ENCODE results near the gene PHAX.
A peak's percentile ranks its signal among the peaks of the same experiment; 100 is the strongest.

Gene PHAX

DNA sequence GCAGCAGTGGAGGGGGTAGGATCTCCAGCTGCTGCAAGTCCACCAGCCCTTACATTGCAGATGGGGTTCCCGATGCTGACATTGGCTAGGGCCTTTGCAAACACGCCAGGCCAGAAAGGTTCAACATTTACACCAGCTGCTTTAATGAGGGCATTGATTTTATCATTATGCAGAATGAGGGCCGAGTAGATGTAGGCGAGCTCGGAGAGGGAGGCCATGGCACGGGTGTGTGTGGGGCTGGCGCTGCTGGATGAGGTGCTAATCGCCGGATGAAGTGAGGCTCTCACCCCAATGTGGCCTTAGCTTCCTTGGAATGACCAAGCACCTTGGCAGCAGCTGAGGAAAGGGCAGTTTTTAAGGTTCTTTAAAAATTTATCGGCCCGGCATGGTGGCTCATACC, 27.4 kb downstream of the PHAX start:
- peak; percentile 37 for DNase-seq
- Histone ChIP-seq H4K8ac (ENCODE audit: low read depth, low read length) (no peak overlapping the region), H3K4me3 (ENCODE audit: low read length) (no peak overlapping the region), H3K27ac (ENCODE audit: low read depth, low read length) (no peak overlapping the region), H3K79me2 (ENCODE audit: control insufficient read depth, insufficient read depth, low read length) (no peaks in the 10 kb centered on the region), H2BK120ac (ENCODE audit: low read depth, low read length) (no peak overlapping the region), H3K9ac (ENCODE audit: low read length) (no peak overlapping the region), H3K36me3 (ENCODE audit: control insufficient read depth, insufficient read depth, low read length) (peaks cover 1% of the 10 kb centered on the region), H3K4me1 (ENCODE audit: control insufficient read depth, low read depth, low read length) (no peaks in the 10 kb centered on the region), H3K23ac (ENCODE audit: low read length) (no peak overlapping the region), H2AK5ac (ENCODE audit: low read length) (no peak overlapping the region), H3K56ac (ENCODE audit: low read length) (no peak overlapping the region), H3K4me2 (ENCODE audit: low read length) (no peak overlapping the region), H2BK5ac (ENCODE audit: low read length) (no peak overlapping the region), H3K18ac (ENCODE audit: low read length) (no peak overlapping the region), H3K27me3 (ENCODE audit: insufficient read depth, low read length, poor library complexity) (no peaks in the 10 kb centered on the region), H3K4ac (ENCODE audit: low read depth, low read length) (no peak overlapping the region), H4K5ac (ENCODE audit: low read length) (no peak overlapping the region), H3K79me1 (ENCODE audit: low read length) (no peaks in the 10 kb centered on the region), H2BK15ac (replicated peaks; ENCODE audit: low read depth) (no peak overlapping the region)
- WGBS (ENCODE audit: extremely low coverage, insufficient coverage, low lambda C conversion rate), result no CpG with 5 or more reads among the region's 11 CpGs

DNA sequence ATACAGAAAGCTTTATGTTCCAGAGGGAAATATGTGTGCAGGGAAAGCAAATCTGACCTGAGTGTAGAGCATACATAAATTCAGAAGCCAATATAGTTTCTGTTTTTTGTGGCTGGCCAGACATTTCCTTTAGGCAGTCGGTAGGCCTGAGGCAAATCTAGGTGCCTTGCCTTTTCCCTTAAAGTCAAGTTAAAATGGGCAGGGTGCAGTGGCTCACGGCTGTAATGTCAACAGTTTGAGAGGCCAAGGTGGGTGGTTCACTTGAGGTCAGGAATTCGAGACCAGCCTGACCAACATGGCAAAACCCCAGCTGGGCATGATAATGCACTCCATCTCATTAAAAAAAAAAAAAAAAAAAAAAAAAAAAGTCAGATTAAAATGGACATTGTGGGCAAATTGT, 31.2 kb downstream of the PHAX start:
- Histone ChIP-seq H3K4ac (ENCODE audit: low read depth, low read length) (no peak overlapping the region), H3K56ac (ENCODE audit: low read length) (no peak overlapping the region), H3K79me2 (ENCODE audit: control insufficient read depth, insufficient read depth, low read length) (no peaks in the 10 kb centered on the region), H2BK15ac (replicated peaks; ENCODE audit: low read depth) (no peak overlapping the region), H3K27ac (ENCODE audit: low read depth, low read length) (no peak overlapping the region), H3K23ac (ENCODE audit: low read length) (no peak overlapping the region), H3K79me1 (ENCODE audit: low read length) (no peaks in the 10 kb centered on the region), H4K5ac (ENCODE audit: low read length) (no peak overlapping the region), H4K8ac (ENCODE audit: low read depth, low read length) (no peak overlapping the region), H3K4me3 (ENCODE audit: low read length) (no peak overlapping the region), H3K18ac (ENCODE audit: low read length) (no peak overlapping the region), H3K4me2 (ENCODE audit: low read length) (no peak overlapping the region), H3K36me3 (ENCODE audit: control insufficient read depth, insufficient read depth, low read length) (no peaks in the 10 kb centered on the region), H3K4me1 (ENCODE audit: control insufficient read depth, low read depth, low read length) (no peaks in the 10 kb centered on the region), H2BK120ac (ENCODE audit: low read depth, low read length) (no peak overlapping the region), H3K9ac (ENCODE audit: low read length) (no peak overlapping the region), H2BK5ac (ENCODE audit: low read length) (no peak overlapping the region), H3K27me3 (ENCODE audit: insufficient read depth, low read length, poor library complexity) (no peaks in the 10 kb centered on the region), H2AK5ac (ENCODE audit: low read length) (no peak overlapping the region)
- no CpG with 5 or more reads among the region's 3 CpGs for WGBS (ENCODE audit: extremely low coverage, insufficient coverage, low lambda C conversion rate)
- no peak for DNase-seq

- Histone ChIP-seq H3K79me1 (ENCODE audit: low read length) (no peaks in the 10 kb centered on the region), H2AK5ac (ENCODE audit: low read length) (no peak overlapping the region), H3K79me2 (ENCODE audit: control insufficient read depth, insufficient read depth, low read length) (no peaks in the 10 kb centered on the region), H4K8ac (ENCODE audit: low read depth, low read length) (no peak overlapping the region), H3K4me2 (ENCODE audit: low read length) (no peak overlapping the region), H2BK15ac (replicated peaks; ENCODE audit: low read depth) (no peak overlapping the region), H3K9ac (ENCODE audit: low read length) (no peak overlapping the region), H4K5ac (ENCODE audit: low read length) (no peak overlapping the region), H3K18ac (ENCODE audit: low read length) (no peak overlapping the region), H3K4me1 (ENCODE audit: control insufficient read depth, low read depth, low read length) (no peaks in the 10 kb centered on the region), H3K4me3 (ENCODE audit: low read length) (no peak overlapping the region), H3K56ac (ENCODE audit: low read length) (no peak overlapping the region), H3K36me3 (ENCODE audit: control insufficient read depth, insufficient read depth, low read length) (no peaks in the 10 kb centered on the region), H2BK5ac (ENCODE audit: low read length) (no peak overlapping the region), H3K27me3 (ENCODE audit: insufficient read depth, low read length, poor library complexity) (no peaks in the 10 kb centered on the region), H2BK120ac (ENCODE audit: low read depth, low read length) (no peak overlapping the region), H3K27ac (ENCODE audit: low read depth, low read length) (no peak overlapping the region), H3K23ac (ENCODE audit: low read length) (no peak overlapping the region), H3K4ac (ENCODE audit: low read depth, low read length) (no peak overlapping the region)
- no CpG with 5 or more reads among the region's 4 CpGs for WGBS (ENCODE audit: extremely low coverage, insufficient coverage, low lambda C conversion rate)
- DNase-seq, result no peak
Observed at GRCh38 chr5:126633552-126633951, 32.8 kb downstream of the PHAX start.

- Histone ChIP-seq H3K18ac (ENCODE audit: low read length) (no peak overlapping the region), H3K36me3 (ENCODE audit: control insufficient read depth, insufficient read depth, low read length) (no peaks in the 10 kb centered on the region), H4K5ac (ENCODE audit: low read length) (no peak overlapping the region), H3K27ac (ENCODE audit: low read depth, low read length) (no peak overlapping the region), H2AK5ac (ENCODE audit: low read length) (no peak overlapping the region), H3K56ac (ENCODE audit: low read length) (no peak overlapping the region), H3K4me1 (ENCODE audit: control insufficient read depth, low read depth, low read length) (no peaks in the 10 kb centered on the region), H3K4me2 (ENCODE audit: low read length) (no peak overlapping the region), H3K27me3 (ENCODE audit: insufficient read depth, low read length, poor library complexity) (no peaks in the 10 kb centered on the region), H3K23ac (ENCODE audit: low read length) (no peak overlapping the region), H3K4me3 (ENCODE audit: low read length) (no peak overlapping the region), H3K79me2 (ENCODE audit: control insufficient read depth, insufficient read depth, low read length) (no peaks in the 10 kb centered on the region), H2BK15ac (replicated peaks; ENCODE audit: low read depth) (no peak overlapping the region), H3K4ac (ENCODE audit: low read depth, low read length) (no peak overlapping the region), H3K9ac (ENCODE audit: low read length) (no peak overlapping the region), H2BK5ac (ENCODE audit: low read length) (no peak overlapping the region), H3K79me1 (ENCODE audit: low read length) (no peaks in the 10 kb centered on the region), H4K8ac (ENCODE audit: low read depth, low read length) (no peak overlapping the region), H2BK120ac (ENCODE audit: low read depth, low read length) (no peak overlapping the region)
- WGBS (ENCODE audit: extremely low coverage, insufficient coverage, low lambda C conversion rate), result no CpG with 5 or more reads among the region's 3 CpGs
- no peak for DNase-seq
Observed at GRCh38 chr5:126635585-126635984, 34.8 kb downstream of the PHAX start.

GRCh38 chr5:126636956-126637355, 36.2 kb downstream of the PHAX start:
- Histone ChIP-seq H3K27me3 (ENCODE audit: insufficient read depth, low read length, poor library complexity) (no peaks in the 10 kb centered on the region), H3K36me3 (ENCODE audit: control insufficient read depth, insufficient read depth, low read length) (no peaks in the 10 kb centered on the region)

GRCh38 chr5:126640866-126641265, 40.1 kb downstream of the PHAX start:
- no peak for DNase-seq
- no peak overlapping the region for H3K9ac ChIP-seq (ENCODE audit: low read length)
- no peak overlapping the region for H3K4me2 ChIP-seq (ENCODE audit: low read length)

More at GRCh38 chr5:126636956-126637355, 36.2 kb downstream of the PHAX start:
- Histone ChIP-seq H4K5ac (ENCODE audit: low read length) (no peak overlapping the region), H3K4ac (ENCODE audit: low read depth, low read length) (no peak overlapping the region), H3K23ac (ENCODE audit: low read length) (no peak overlapping the region), H3K4me1 (ENCODE audit: control insufficient read depth, low read depth, low read length) (no peaks in the 10 kb centered on the region), H3K9ac (ENCODE audit: low read length) (no peak overlapping the region), H3K79me2 (ENCODE audit: control insufficient read depth, insufficient read depth, low read length) (no peaks in the 10 kb centered on the region), H4K8ac (ENCODE audit: low read depth, low read length) (no peak overlapping the region), H3K79me1 (ENCODE audit: low read length) (no peaks in the 10 kb centered on the region), H2BK5ac (ENCODE audit: low read length) (no peak overlapping the region), H2BK120ac (ENCODE audit: low read depth, low read length) (no peak overlapping the region), H2BK15ac (replicated peaks; ENCODE audit: low read depth) (no peak overlapping the region), H2AK5ac (ENCODE audit: low read length) (no peak overlapping the region), H3K56ac (ENCODE audit: low read length) (no peak overlapping the region), H3K27ac (ENCODE audit: low read depth, low read length) (no peak overlapping the region), H3K4me3 (ENCODE audit: low read length) (no peak overlapping the region), H3K18ac (ENCODE audit: low read length) (no peak overlapping the region), H3K4me2 (ENCODE audit: low read length) (no peak overlapping the region)
- WGBS (ENCODE audit: extremely low coverage, insufficient coverage, low lambda C conversion rate), result no CpG with 5 or more reads among the region's 1 CpG
- DNase-seq, result no peak

More at GRCh38 chr5:126640866-126641265, 40.1 kb downstream of the PHAX start:
- Histone ChIP-seq H3K36me3 (ENCODE audit: control insufficient read depth, insufficient read depth, low read length) (no peaks in the 10 kb centered on the region), H3K27ac (ENCODE audit: low read depth, low read length) (no peak overlapping the region), H3K4me3 (ENCODE audit: low read length) (no peak overlapping the region), H2AK5ac (ENCODE audit: low read length) (no peak overlapping the region), H3K23ac (ENCODE audit: low read length) (no peak overlapping the region), H3K79me1 (ENCODE audit: low read length) (no peaks in the 10 kb centered on the region), H3K56ac (ENCODE audit: low read length) (no peak overlapping the region), H4K5ac (ENCODE audit: low read length) (no peak overlapping the region), H3K4me1 (ENCODE audit: control insufficient read depth, low read depth, low read length) (no peaks in the 10 kb centered on the region), H3K79me2 (ENCODE audit: control insufficient read depth, insufficient read depth, low read length) (no peaks in the 10 kb centered on the region), H4K8ac (ENCODE audit: low read depth, low read length) (no peak overlapping the region), H2BK15ac (replicated peaks; ENCODE audit: low read depth) (no peak overlapping the region), H3K4ac (ENCODE audit: low read depth, low read length) (no peak overlapping the region), H2BK5ac (ENCODE audit: low read length) (no peak overlapping the region), H3K27me3 (ENCODE audit: insufficient read depth, low read length, poor library complexity) (no peaks in the 10 kb centered on the region), H3K18ac (ENCODE audit: low read length) (no peak overlapping the region), H2BK120ac (ENCODE audit: low read depth, low read length) (no peak overlapping the region)
- WGBS (ENCODE audit: extremely low coverage, insufficient coverage, low lambda C conversion rate), result no CpG with 5 or more reads among the region's 1 CpG
